GM18867 (cell line): ENCODE results near the gene PITPNM1.
"Not testable (repeated sequence)": the region's sequence is repeated elsewhere in the genome, so short reads cannot be mapped to it uniquely, and the experiment has no call there.

Experiments used
- ATAC-seq: cut with Tn5 transposase; IDR thresholded peaks from one replicate; pipeline ENCODE4 v1.9.1; 2021; ENCODE audit warnings: mild to moderate bottlenecking, moderate library complexity; ENCODE audit not compliant: unreplicated experiment

The PITPNM1 gene

DNA sequence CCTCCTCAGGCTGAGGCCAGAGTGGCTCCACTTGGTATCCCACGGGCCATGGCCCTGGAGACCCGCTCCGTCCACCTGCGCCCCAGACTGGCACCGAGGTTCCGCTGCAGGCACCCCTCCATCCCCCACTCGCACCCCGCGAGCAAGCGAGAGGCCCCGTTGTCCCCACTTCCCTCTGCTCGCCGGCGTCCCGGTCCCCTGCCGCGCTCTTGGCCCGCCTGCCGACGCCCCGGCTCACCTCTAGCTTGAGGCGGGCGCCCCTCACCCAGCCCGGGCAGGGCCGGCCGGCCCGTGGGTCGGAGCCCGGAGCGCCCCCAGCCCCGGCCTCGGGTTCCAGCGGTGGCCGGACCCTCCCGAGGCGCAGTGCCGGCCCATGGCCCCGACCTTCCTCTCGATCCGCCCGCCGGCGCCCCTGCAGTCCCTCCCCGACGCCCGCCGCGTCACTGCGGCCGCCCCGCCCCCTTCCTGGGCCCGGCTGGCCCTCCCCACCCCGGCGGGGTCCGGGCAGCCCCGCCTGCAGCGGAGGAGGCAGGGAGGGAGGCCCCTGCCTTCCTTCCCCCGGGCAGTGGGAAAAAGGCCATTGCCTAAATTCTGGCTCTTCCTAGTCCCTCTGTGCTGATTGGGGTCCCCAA is at the start of gene PITPNM1:
Gene PITPNM1, minus strand, starts transcription at position 414 of the 632 bp plus-strand sequence. CDS start 1,183 bp downstream, outside the sequence.
- no peak for ATAC-seq

- not testable (repeated sequence) for ATAC-seq
These were observed 46.5 kb upstream of the PITPNM1 start for GRCh38 chr11:67551697-67552096.

GRCh38 chr11:67551127-67551526 is 46.0 kb upstream of the PITPNM1 start:
- ATAC-seq, result no peak

GRCh38 chr11:67548555-67549110 is 43.5 kb upstream of the PITPNM1 start:
- ATAC-seq, result no peak

DNA sequence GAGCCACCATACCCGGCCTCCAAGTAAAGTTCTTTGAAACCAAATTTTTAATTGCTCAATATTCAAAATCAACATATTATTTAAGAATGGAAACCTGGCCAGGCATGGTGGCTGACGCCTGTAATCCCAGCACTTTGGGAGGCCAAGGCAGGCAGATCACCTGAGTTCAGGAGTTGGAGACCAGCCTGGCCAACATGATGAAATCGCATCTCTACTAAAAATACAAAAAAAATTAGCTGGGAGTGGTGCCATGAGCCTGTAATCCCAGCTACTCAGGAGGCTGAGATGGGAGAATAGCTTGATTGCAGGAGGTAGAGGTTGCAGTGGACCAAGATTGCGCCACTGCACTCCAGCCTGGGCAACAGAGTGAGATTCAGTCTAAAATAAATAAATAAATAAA is 42.9 kb upstream of the PITPNM1 start:
- ATAC-seq, result not testable (repeated sequence)

GRCh38 chr11:67545280-67545679 is 40.1 kb upstream of the PITPNM1 start:
- ATAC-seq, result no peak

DNA sequence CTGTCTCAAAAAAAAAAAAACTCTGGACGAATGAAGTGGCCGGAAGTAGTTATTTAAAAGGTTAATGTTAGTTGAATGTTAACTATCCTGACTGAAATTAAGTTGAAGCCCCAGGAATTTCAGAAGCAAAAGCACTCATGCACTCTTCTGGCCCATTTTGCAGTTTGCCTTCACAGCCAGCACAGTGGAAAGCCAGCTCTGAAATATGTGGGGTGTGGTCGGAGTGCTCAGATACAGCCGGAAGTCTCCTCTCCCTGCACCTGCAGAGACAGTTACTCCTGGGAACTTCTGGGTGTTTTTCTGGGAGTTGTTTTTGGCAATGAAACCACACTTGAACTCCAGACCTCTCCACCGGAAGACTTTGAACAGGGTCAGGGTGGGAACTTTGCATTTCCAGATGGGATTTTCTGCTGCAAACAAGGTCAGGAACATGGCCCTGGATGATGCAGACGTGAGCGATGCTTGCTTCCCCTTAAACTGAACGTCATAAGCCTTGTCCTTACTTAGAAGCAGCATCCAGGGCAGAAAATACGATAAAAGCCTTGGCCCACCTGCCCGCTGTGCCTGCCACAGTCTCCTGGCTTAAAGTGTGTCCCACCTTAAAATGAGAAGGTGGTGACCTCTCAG is 39.6 kb upstream of the PITPNM1 start:
- no peak for ATAC-seq

DNA sequence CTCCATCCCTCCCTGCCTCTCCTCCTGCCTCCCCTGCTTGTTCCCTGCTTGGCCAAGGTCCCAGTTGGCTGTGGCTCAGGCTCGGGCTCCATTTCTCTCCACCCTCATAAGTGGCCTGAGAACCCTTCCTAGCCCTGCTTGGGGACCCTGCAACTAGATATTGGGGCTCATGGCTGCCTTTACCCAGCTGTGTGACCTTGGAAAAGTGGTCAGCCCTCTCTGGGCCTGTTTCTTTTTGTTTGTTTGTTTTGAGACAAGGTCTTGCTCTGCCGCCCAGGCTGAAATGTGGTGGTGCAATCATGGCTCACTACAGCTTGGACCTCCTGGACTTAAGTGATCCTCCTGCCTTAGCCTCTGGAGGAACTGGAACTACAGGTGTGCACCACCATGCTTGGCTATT is 38.4 kb upstream of the PITPNM1 start:
- no peak for ATAC-seq

DNA sequence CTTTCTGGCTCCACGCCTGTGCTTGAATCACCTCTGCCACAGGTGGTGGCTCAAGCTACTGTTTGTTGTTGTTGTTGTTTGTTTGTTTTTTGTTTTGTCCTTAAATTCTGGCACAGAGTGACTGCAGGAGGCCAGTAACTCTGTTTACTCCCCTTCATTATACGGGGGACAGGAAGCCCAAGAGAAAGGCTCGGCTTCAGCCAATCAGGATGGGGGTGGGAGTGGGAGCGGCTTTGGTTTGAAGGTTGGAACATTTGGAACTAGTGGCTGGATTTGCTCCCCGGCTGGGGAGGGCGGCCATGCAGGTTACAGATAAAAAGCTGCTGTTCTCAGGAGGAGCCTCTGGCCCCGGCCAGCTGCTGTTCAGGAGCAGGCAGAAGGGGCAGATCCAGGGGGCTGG is 37.8 kb upstream of the PITPNM1 start:
- no peak for ATAC-seq

GRCh38 chr11:67542169-67542568 is 37.0 kb upstream of the PITPNM1 start:
- ATAC-seq, result no peak

GRCh38 chr11:67541198-67541597 is 36.0 kb upstream of the PITPNM1 start:
- no peak for ATAC-seq

GRCh38 chr11:67539550-67539949 is 34.4 kb upstream of the PITPNM1 start:
- no peak for ATAC-seq

- ATAC-seq, result no peak
These were observed 33.8 kb upstream of the PITPNM1 start for GRCh38 chr11:67538823-67539505.

DNA sequence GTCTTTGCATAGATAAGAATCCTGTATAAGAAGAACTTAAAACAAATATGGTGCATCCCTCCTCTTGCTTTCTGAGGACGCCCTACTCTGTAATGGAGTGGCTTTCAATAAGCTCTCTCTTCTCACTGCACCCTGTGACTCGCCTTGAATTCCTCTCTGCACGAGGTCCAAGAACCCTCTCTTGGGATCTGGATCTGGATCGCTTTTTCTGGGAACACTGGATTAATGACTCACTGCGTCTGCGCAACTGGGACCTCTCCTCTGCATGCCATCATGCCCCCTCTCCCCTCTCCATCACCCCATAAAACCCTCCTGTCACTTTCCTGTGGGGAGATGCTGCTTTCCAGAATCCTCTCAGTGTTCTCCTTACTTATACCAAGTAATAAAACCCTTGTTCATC is 33.1 kb upstream of the PITPNM1 start:
- ATAC-seq, result no peak

DNA sequence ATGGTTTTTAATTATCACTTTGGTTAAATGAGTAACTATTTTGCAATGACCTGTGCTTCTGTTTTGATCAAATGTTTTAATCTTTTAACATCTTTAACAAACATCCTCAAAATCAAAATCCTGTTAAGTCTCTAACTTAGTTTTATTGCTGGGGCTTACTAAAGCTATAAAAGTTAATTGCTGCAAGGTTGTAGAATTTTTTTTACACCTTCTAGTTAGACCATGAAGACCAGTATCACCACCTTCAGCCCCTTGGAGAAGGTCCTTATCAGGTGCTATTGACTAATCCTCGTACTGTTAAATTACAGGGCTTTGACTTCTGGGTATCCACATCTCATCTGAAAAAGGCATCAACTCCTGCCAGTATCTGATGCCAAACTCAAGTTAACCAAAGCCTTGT is 30.4 kb upstream of the PITPNM1 start:
- no peak for ATAC-seq

GRCh38 chr11:67534070-67534679 is 29.0 kb upstream of the PITPNM1 start:
- no peak for ATAC-seq

DNA sequence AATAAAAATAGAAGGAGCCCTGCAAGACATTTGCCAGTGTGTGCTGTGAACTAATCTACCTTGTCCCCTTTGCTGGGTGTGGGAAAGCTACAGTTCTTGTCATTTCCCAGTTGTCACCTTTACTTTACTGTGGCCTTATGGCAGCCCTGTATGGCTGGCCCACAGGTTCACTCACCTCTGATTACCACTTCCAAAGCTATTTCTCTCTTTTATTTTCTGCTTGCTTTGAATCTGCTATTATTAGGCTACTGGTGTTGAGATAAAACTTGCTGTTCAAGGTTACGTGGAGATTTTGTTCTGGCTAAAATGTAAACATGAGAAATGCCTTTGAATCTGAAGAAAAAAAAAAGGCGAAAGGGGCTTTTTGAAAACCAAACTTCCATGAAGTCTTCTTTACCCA is 27.7 kb upstream of the PITPNM1 start:
- ATAC-seq, result no peak

DNA sequence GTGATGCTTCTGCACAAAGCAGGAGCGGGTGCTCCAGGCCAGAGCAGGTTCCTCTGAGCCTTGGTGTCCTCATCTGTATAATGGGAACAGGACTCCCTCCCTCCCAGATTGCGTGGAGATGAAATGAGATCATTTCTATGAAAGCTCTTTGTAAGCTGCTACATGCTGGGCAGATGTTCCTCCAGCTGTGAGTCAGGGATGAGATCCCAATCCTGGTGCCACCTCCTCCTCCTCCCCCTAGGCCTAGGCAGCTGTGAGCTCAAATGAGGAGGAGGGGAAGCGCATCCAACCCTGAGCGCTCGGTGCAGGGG is 25.1 kb upstream of the PITPNM1 start:
- ATAC-seq, result no peak

GRCh38 chr11:67528376-67528775 is 23.2 kb upstream of the PITPNM1 start:
- ATAC-seq, result no peak

GRCh38 chr11:67525275-67525976 is 20.3 kb upstream of the PITPNM1 start:
- ATAC-seq, result no peak

- no peak for ATAC-seq
These were observed 19.3 kb upstream of the PITPNM1 start for GRCh38 chr11:67524480-67524808.
